H1 (cell line): Measurements from ENCODE around the gene DUSP18. TPM values are rescaled to one million over a fixed set of nuclear protein-coding genes. Genes with fewer than 3 reads are reported as not detected.

Experiments used
- CTCF ChIA-PET: fragments of 300-600 bp; sonication (Branson Sonifier 250); formaldehyde crosslinking; loops from one replicate; lab custom pipeline; 2021; ENCODE audit not compliant: partially characterized antibody; lab: Charles Lee
- POLR2A ChIA-PET: fragments of 300-600 bp; sonication (Branson Sonifier 250); formaldehyde crosslinking; loops from one replicate; lab custom pipeline; 2021; ENCODE audit warnings: inconsistent platforms; ENCODE audit not compliant: partially characterized antibody; lab: Charles Lee
- DNase-seq, 2 experiments: peaks; one replicate each; pipeline versions ENCODE4 v3.0.0 to v3.0.0-alpha.2; 2010 to 2022; ENCODE audit warnings: low spot score in 2 of 2, low read depth in 1 of 2, mixed read lengths in 1 of 2
- FAIRE-seq: peaks from 2 replicates; lab custom pipeline; 2011; peaks lifted over from hg19 to GRCh38; lab: Jason Lieb, UNC
- H2AFZ ChIP-seq: 2 replicates; pipeline ENCODE4 v1.8.1; 2012; ENCODE audit warnings: low read length, inconsistent platforms
- H2AK5ac ChIP-seq: 2 replicates; pipeline ENCODE4 v1.6.1; 2013; ENCODE audit warnings: low read depth, low read length
- H2BK120ac ChIP-seq: replicated peaks from 2 replicates; pipeline ENCODE3; 2013; ENCODE audit warnings: low read depth, low read length, inconsistent platforms
- H2BK12ac ChIP-seq: 2 replicates; pipeline ENCODE4 v1.6.1; 2013; ENCODE audit warnings: low read depth, low read length
- H2BK15ac ChIP-seq: 2 replicates; pipeline ENCODE4 v1.6.1; 2013; ENCODE audit warnings: low read length
- H2BK20ac ChIP-seq: 2 replicates; pipeline ENCODE4 v1.6.1; 2013; ENCODE audit warnings: low read length
- H2BK5ac ChIP-seq: 2 replicates; pipeline ENCODE4 v1.6.1; 2013; ENCODE audit warnings: low read depth, low read length
- H3K14ac ChIP-seq: 2 replicates; pipeline ENCODE4 v1.6.1; 2013; ENCODE audit warnings: inconsistent platforms; ENCODE audit not compliant: insufficient read length
- H3K18ac ChIP-seq: 2 replicates; pipeline ENCODE4 v1.6.1; 2013; ENCODE audit warnings: low read length; ENCODE audit errors: extremely low read depth
- H3K23ac ChIP-seq: 2 replicates; pipeline ENCODE4 v1.6.1; 2013; ENCODE audit warnings: inconsistent platforms; ENCODE audit not compliant: insufficient read length
- H3K23me2 ChIP-seq: 2 replicates; pipeline ENCODE4 v1.6.1; 2013; ENCODE audit warnings: low read depth, low read length
- H3K27ac ChIP-seq: 2 replicates; pipeline ENCODE4 v1.6.1; 2011; ENCODE audit warnings: low read depth, low read length, inconsistent platforms
- H3K27me3 ChIP-seq, 4 experiments: replicated peaks in 1 of 4; 1 replicate in 1 of 4; 2 replicates in 3 of 4; pipeline versions ENCODE4 v1.6.1 to v1.8.1; 2011 to 2013; ENCODE audit warnings: low read length in 3 of 4, mild to moderate bottlenecking in 3 of 4, inconsistent platforms in 2 of 4, mixed read lengths in 2 of 4, moderate library complexity in 1 of 4; ENCODE audit not compliant: control insufficient read depth in 3 of 4, insufficient read depth in 3 of 4; ENCODE audit errors: extremely low read depth in 1 of 4
- H3K36me3 ChIP-seq, 4 experiments: 2 replicates each; pipeline versions ENCODE4 v1.6.1 to v1.8.1; 2011 to 2013; ENCODE audit warnings: mild to moderate bottlenecking in 4 of 4, low read length in 3 of 4, moderate library complexity in 2 of 4, control low read depth in 1 of 4, inconsistent platforms in 1 of 4; ENCODE audit not compliant: insufficient read depth in 4 of 4, control insufficient read depth in 2 of 4
- H3K4ac ChIP-seq: replicated peaks from 2 replicates; pipeline ENCODE3; 2013; ENCODE audit warnings: low read length, low read depth, mixed read lengths, inconsistent platforms; ENCODE audit not compliant: insufficient read length
- H3K4me1 ChIP-seq, 4 experiments: replicated peaks in 1 of 4; 1 replicate in 1 of 4; 2 replicates in 3 of 4; pipeline versions ENCODE4 v1.6.1 to v1.8.1; 2011 to 2013; ENCODE audit warnings: low read length in 3 of 4, inconsistent platforms in 2 of 4, mixed read lengths in 1 of 4; ENCODE audit not compliant: insufficient read depth in 4 of 4, control insufficient read depth in 3 of 4
- H3K4me2 ChIP-seq, 2 experiments: 2 replicates each; pipeline versions ENCODE4 v1.6.1 to v1.8.1; 2011 to 2013; ENCODE audit warnings: low read depth in 2 of 2, low read length in 2 of 2, control low read depth in 1 of 2, inconsistent platforms in 1 of 2, mild to moderate bottlenecking in 1 of 2; ENCODE audit not compliant: insufficient read depth in 1 of 2
- H3K4me3 ChIP-seq, 4 experiments: fragments of 200-600, 300-600 bp in 1 of 4; sonication (generic), shearing (Covaris generic), sonication (Bioruptor Twin) in 1 of 4; 2 replicates each; pipeline versions ENCODE4 v1.5.1 to v1.8.1; 2011 to 2016; ENCODE audit warnings: low read length in 4 of 4, low read depth in 3 of 4, control low read depth in 2 of 4, inconsistent platforms in 2 of 4, mild to moderate bottlenecking in 2 of 4, mixed read lengths in 1 of 4, moderate library complexity in 1 of 4; ENCODE audit not compliant: insufficient read depth in 2 of 4; ENCODE audit errors: extremely low read depth in 1 of 4
- H3K56ac ChIP-seq: replicated peaks from 2 replicates; pipeline ENCODE3; 2013; ENCODE audit warnings: low read depth, mild to moderate bottlenecking, mixed read lengths, low read length, inconsistent platforms; ENCODE audit not compliant: insufficient read length
- H3K79me1 ChIP-seq: 2 replicates; pipeline ENCODE4 v1.6.1; 2013; ENCODE audit warnings: low read depth, low read length, control low read depth
- H3K79me2 ChIP-seq, 2 experiments: 2 replicates each; pipeline versions ENCODE4 v1.6.1 to v1.8.1; 2012 to 2013; ENCODE audit warnings: low read length in 2 of 2, mild to moderate bottlenecking in 2 of 2, inconsistent platforms in 1 of 2; ENCODE audit not compliant: insufficient read depth in 2 of 2, control insufficient read depth in 1 of 2
- H3K9ac ChIP-seq, 4 experiments: replicated peaks in 1 of 4; 1 replicate in 1 of 4; 2 replicates in 3 of 4; pipeline versions ENCODE4 v1.6.1 to v1.8.1; 2011 to 2013; ENCODE audit warnings: low read depth in 3 of 4, low read length in 3 of 4, control low read depth in 2 of 4, mild to moderate bottlenecking in 2 of 4, moderate library complexity in 2 of 4, inconsistent platforms in 1 of 4; ENCODE audit errors: extremely low read depth in 1 of 4
- H3K9me3 ChIP-seq, 2 experiments: 2 replicates each; pipeline versions ENCODE4 v1.6.1 to v1.8.1; 2012 to 2013; ENCODE audit warnings: mild to moderate bottlenecking in 2 of 2, moderate library complexity in 2 of 2, control low read depth in 1 of 2, inconsistent platforms in 1 of 2, low read depth in 1 of 2, low read length in 1 of 2, mixed read lengths in 1 of 2; ENCODE audit not compliant: insufficient read depth in 2 of 2
- H4K20me1 ChIP-seq, 2 experiments: replicated peaks in 1 of 2; 2 replicates each; pipeline versions ENCODE3 to v1.8.1; 2011 to 2013; ENCODE audit warnings: inconsistent platforms in 2 of 2, low read length in 2 of 2, mild to moderate bottlenecking in 1 of 2; ENCODE audit not compliant: insufficient read depth in 2 of 2, control insufficient read depth in 1 of 2
- H4K5ac ChIP-seq: 2 replicates; pipeline ENCODE4 v1.6.1; 2013; ENCODE audit warnings: low read length, low read depth, mixed read lengths, inconsistent platforms; ENCODE audit not compliant: insufficient read length
- H4K8ac ChIP-seq: 2 replicates; pipeline ENCODE4 v1.8.0; 2013; ENCODE audit warnings: mild to moderate bottlenecking, moderate library complexity, low read length, inconsistent platforms; ENCODE audit not compliant: insufficient read depth; ENCODE audit errors: extremely low read depth
- H4K91ac ChIP-seq: replicated peaks from 2 replicates; pipeline ENCODE3; 2013; ENCODE audit warnings: low read length, mixed read lengths, inconsistent platforms; ENCODE audit not compliant: insufficient read length
- ATF2 ChIP-seq: IDR thresholded peaks from 2 replicates; pipeline ENCODE4 v1.6.1; 2012; ENCODE audit warnings: low read length, inconsistent platforms
- BACH1 ChIP-seq: IDR thresholded peaks from 2 replicates; pipeline ENCODE4 v1.6.1; 2012; ENCODE audit warnings: low read length, improper control_type of control experiment
- CBX5 ChIP-seq: fragments of 300-800, 300-1000 bp; sonication (generic); IDR thresholded peaks from 2 replicates; pipeline ENCODE4 v1.7.1; 2016; ENCODE audit warnings: antibody characterized with exemption, low read length, low read depth
- CEBPB ChIP-seq: IDR thresholded peaks from 2 replicates; pipeline ENCODE4 v1.6.1; 2012; ENCODE audit warnings: low read depth, low read length
- E2F6 ChIP-seq: IDR thresholded peaks from 2 replicates; pipeline ENCODE4 v1.6.1; 2012; ENCODE audit warnings: inconsistent platforms
- FOSL1 ChIP-seq: IDR thresholded peaks from 2 replicates; pipeline ENCODE4 v1.6.1; 2011; ENCODE audit warnings: mild to moderate bottlenecking, low read depth, low read length, moderate library complexity; ENCODE audit not compliant: insufficient read depth
- JUND ChIP-seq: IDR thresholded peaks from 2 replicates; pipeline ENCODE4 v1.6.1; 2011; ENCODE audit warnings: mild to moderate bottlenecking, improper control_type of control experiment, low read length
- MAX ChIP-seq: IDR thresholded peaks from 2 replicates; pipeline ENCODE4 v1.6.1; 2012; ENCODE audit warnings: inconsistent platforms
- NANOG ChIP-seq: IDR thresholded peaks from 2 replicates; pipeline ENCODE4 v1.6.1; 2011; ENCODE audit warnings: low read length, low read depth, mild to moderate bottlenecking, inconsistent platforms; ENCODE audit not compliant: insufficient read depth, poor library complexity, severe bottlenecking
- PHF8 ChIP-seq: fragments of 200-600 bp; sonication (generic); conservative IDR thresholded peaks from 2 replicates; pipeline ENCODE4 v1.7.1; 2012; ENCODE audit warnings: low read depth, mild to moderate bottlenecking, inconsistent platforms, low read length, moderate library complexity
- POLR2A ChIP-seq, 2 experiments: IDR thresholded peaks; 1 replicate in 1 of 2; 2 replicates in 1 of 2; pipeline ENCODE4 v1.6.1; 2011; ENCODE audit warnings: low read depth in 2 of 2, low read length in 2 of 2, mild to moderate bottlenecking in 2 of 2; ENCODE audit errors: control extremely low read depth in 1 of 2
- RBBP5 ChIP-seq: IDR thresholded peaks from 2 replicates; pipeline ENCODE4 v1.7.1; 2012; ENCODE audit warnings: low read depth, mild to moderate bottlenecking, inconsistent platforms, low read length, moderate library complexity, borderline replicate concordance
- WGBS, 2 experiments: shearing (Covaris generic) in 1 of 2; methylation state at CpG; one replicate each; pipeline versions ENCODE4 v1.1.6 to v1.1.7; 2013 to 2015; ENCODE audit warnings: low lambda C conversion rate in 2 of 2, mixed read lengths in 2 of 2, inconsistent platforms in 1 of 2, low coverage in 1 of 2, missing lambda C conversion rate in 1 of 2; ENCODE audit not compliant: insufficient replicate concordance in 2 of 2, insufficient coverage in 1 of 2, insufficient read length in 1 of 2; ENCODE audit errors: extremely low coverage in 1 of 2, missing lambda C conversion rate in 1 of 2; 5-methylcytosine and 5-hydroxymethylcytosine counted together
- polyA plus RNA-seq, 7 experiments: library from polyadenylated mRNA; depleted of rRNA in 3 of 7; stranded (reverse) in 5 of 7; unstranded in 2 of 7; fragments of >200 nt in 5 of 7; fragments of 200-250 nt in 2 of 7; gene quantifications; 1 replicate in 5 of 7; 2 replicates in 1 of 7; 4 replicates in 1 of 7; pipeline versions ENCODE4 v1.2.1 to v1.2.3, GENCODE V29; 2011 to 2013; ENCODE audit warnings: missing spikeins in 2 of 7, mixed read lengths in 2 of 7
- total RNA-seq: library from RNA; stranded (reverse); fragmentation: NEBNext Ultra II Directional; extraction: Animal tissue kit (Norgen Biotek cat#: 25700); gene quantifications from 2 replicates; pipeline ENCODE4 v1.2.1, GENCODE V29; 2021

DUSP18 gene
- total and polyA plus RNA-seq, 2 of the 8 experiments (the other 6 are each of a cell fraction or from before 2014, with no cell fraction given) = 2.6 to 7.3 TPM

GRCh38 chr22:30617819-30618218 is 49.9 kb downstream of the DUSP18 start:
- no peak overlapping the region for H2BK12ac ChIP-seq
- H2BK15ac ChIP-seq = no peak overlapping the region
- no peak overlapping the region for H3K4me3 ChIP-seq
- no peaks in the 10 kb centered on the region; the same call in 1 of the 2 replicates for H3K79me1 ChIP-seq
- H3K56ac ChIP-seq = no peak overlapping the region
- no peak overlapping the region for H3K27ac ChIP-seq
- H4K20me1 ChIP-seq = peaks cover 2 to 5% of the 10 kb centered on the region in 2 experiments
- DNase-seq (no peak), FAIRE-seq (no peak)
- H3K27me3 ChIP-seq = no peaks in the 10 kb centered on the region
- no peak overlapping the region for H3K4ac ChIP-seq
- 87% methylated on average over 6 of the region's 6 CpGs; no CpG with 5 or more reads in 1 of the 2 experiments for WGBS, 2 experiments
- H3K9me3 ChIP-seq = no peaks in the 10 kb centered on the region
- H3K4me2 ChIP-seq = no peak overlapping the region
- no peaks in the 10 kb centered on the region for H3K79me2 ChIP-seq
- H3K36me3 ChIP-seq = peaks cover 5 to 62% (median 43%) of the 10 kb centered on the region in 4 experiments; a peak in 7 of 8 replicates
- no peak overlapping the region for H2AFZ ChIP-seq
- H2BK120ac ChIP-seq = no peak overlapping the region
- no peaks in the 10 kb centered on the region for H3K23me2 ChIP-seq
- ChIA-PET CTCF (interaction anchor here (1.6 to 4.0 kb wide), 3 partner anchors 16 to 137 kb away, joined by 6 to 21 read pairs (median 7); partner anchors contain the start of gene SLC35E4), POLR2A (interaction anchor here (0.6 to 2.9 kb wide), 2 partner anchors 8 to 1168 kb away, joined by 3 to 10 read pairs; no protein-coding TSS in a partner anchor)
- H3K14ac ChIP-seq = no peak overlapping the region
- no peak overlapping the region for H3K23ac ChIP-seq
- H3K18ac ChIP-seq = no peak overlapping the region
- no peak overlapping the region for H4K91ac ChIP-seq
- H2BK20ac ChIP-seq = no peak overlapping the region
- no peak overlapping the region for H2BK5ac ChIP-seq
- H4K5ac ChIP-seq = no peak overlapping the region
- H4K8ac ChIP-seq = no peak overlapping the region
- no peak overlapping the region for H2AK5ac ChIP-seq
- no peaks in the 10 kb centered on the region for H3K4me1 ChIP-seq
- H3K9ac ChIP-seq = no peak overlapping the region
- TF ChIP-seq JUND = no peak
- no peak for TF ChIP-seq NANOG
- no peak for TF ChIP-seq ATF2
- no peak for TF ChIP-seq MAX
- TF ChIP-seq CBX5 = no peak
- no peak for TF ChIP-seq PHF8
- no peak for TF ChIP-seq CEBPB
- TF ChIP-seq BACH1 = no peak
- TF ChIP-seq FOSL1 = no peak
- no peak for TF ChIP-seq E2F6
- no peak for TF ChIP-seq POLR2A (IDR thresholded peaks at IDR 0.05; ENCODE audit: control extremely low read depth in 1 of 2, low read depth in 2 of 2, low read length in 2 of 2)
- no peak for TF ChIP-seq RBBP5
